ENCODE results near the gene ZNF235.
"Not testable (repeated sequence)": the region's sequence is repeated elsewhere in the genome, so short reads cannot be mapped to it uniquely, and the experiment has no call there.

Gene ZNF235

GRCh38 chr19:44304659-44305193 lies at the start of gene ZNF235:
ZNF235 (minus strand) TSS chr19:44305025; CDS start chr19:44303404, 1,621 bp downstream.
- DNase-seq (ENCODE audit: low read depth, low spot score), result peak; percentile 98
- in situ Hi-C loops (cut with HindIII; ENCODE audit: low sequenced_read_pairs), result no loop called here
- TF ChIP-seq CTCF (IDR thresholded peaks at IDR 0.05; ENCODE audit: low read depth, low read length), result no peak
- peak within 1 kb of the TSS; percentile 78 for H3K4me3 ChIP-seq (ENCODE audit: low read depth, low read length)

- in situ Hi-C loops (cut with HindIII; ENCODE audit: low sequenced_read_pairs), result no loop called here
- DNase-seq (ENCODE audit: low read depth, low spot score), result no peak
Observed at GRCh38 chr19:44346556-44346955, 41.7 kb upstream of the ZNF235 start.

DNA sequence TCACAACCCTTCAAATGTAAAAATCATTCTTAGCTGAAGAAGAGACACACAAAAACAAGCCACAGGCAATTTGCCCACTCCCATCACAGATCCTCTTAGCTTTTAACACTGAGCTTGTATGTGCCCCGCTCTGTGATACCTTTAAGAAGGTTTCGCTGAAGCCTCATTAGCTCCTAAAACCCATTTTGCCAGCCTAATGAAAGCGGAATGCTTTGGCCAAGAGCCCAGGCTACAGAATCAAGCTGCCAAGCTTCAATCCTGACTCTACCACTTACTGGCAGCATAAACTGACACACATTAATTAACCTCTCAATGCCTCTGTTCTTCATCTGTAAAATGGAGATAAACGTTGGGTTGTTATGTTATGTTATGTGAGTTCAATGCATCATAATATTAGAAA lies 41.1 kb upstream of the ZNF235 start:
- no peak overlapping the region for H3K4me3 ChIP-seq (ENCODE audit: low read depth, low read length)
- TF ChIP-seq CTCF (IDR thresholded peaks at IDR 0.05; ENCODE audit: low read depth, low read length), result no peak
- in situ Hi-C loops (cut with HindIII; ENCODE audit: low sequenced_read_pairs), result no loop called here
- no peak for DNase-seq (ENCODE audit: low read depth, low spot score)

More at GRCh38 chr19:44346556-44346955, 41.7 kb upstream of the ZNF235 start:
- TF ChIP-seq CTCF (IDR thresholded peaks at IDR 0.05; ENCODE audit: low read depth, low read length), result no peak
- H3K4me3 ChIP-seq (ENCODE audit: low read depth, low read length), result no peak overlapping the region

DNA sequence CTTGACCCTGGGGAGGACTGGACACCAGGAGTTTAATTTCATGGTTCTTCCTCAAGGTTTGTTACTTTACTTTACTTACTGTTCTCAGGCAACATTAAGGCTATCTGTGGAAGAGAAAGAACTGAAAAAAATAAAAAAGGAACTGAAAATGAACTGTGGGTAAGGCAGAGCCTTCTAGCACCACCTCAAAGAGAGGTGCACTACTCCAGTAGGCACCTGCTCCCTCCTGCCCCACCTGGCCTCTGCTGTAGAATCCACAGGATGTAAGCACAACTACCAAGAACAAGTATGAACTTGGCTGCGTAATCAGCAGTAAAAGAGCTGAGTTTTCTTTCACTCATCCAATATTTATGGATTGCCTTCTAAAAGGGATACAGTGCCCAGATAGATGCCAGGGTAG lies 39.4 kb upstream of the ZNF235 start:
- TF ChIP-seq CTCF (IDR thresholded peaks at IDR 0.05; ENCODE audit: low read depth, low read length), result no peak

GRCh38 chr19:44341794-44342193 lies 37.0 kb upstream of the ZNF235 start:
- H3K4me3 ChIP-seq (ENCODE audit: low read depth, low read length), result no peak overlapping the region
- TF ChIP-seq CTCF (IDR thresholded peaks at IDR 0.05; ENCODE audit: low read depth, low read length), result no peak
- no peak for DNase-seq (ENCODE audit: low read depth, low spot score)
- in situ Hi-C loops (cut with HindIII; ENCODE audit: low sequenced_read_pairs), result no loop called here

More for the DNA sequence above, 39.4 kb upstream of the ZNF235 start:
- H3K4me3 ChIP-seq (ENCODE audit: low read depth, low read length), result no peak overlapping the region
- DNase-seq (ENCODE audit: low read depth, low spot score), result no peak
- in situ Hi-C loops (cut with HindIII; ENCODE audit: low sequenced_read_pairs), result no loop called here

DNA sequence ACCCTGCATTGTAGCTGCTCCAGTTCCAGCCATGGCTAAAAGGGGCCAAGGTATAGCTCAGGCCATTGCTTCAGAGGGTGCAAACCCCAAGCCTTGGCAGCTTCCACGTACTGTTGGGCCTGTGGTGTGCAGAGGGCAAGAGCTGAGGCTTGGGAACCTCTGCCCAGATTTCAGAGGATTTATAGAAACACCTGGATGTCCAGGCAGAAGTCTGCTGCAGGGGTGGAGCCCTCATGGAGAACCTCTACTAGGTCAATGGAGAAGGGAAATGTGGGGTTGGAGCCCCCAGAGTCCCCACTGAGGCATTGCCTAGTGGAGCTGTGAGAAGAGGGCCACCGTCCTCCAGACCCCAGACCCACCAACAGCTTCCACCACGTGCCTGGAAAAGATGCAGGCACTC lies 29.8 kb upstream of the ZNF235 start:
- in situ Hi-C loops (cut with HindIII; ENCODE audit: low sequenced_read_pairs); H3K4me3 ChIP-seq (ENCODE audit: low read depth, low read length); DNase-seq (ENCODE audit: low read depth, low spot score): not testable (repeated sequence)

- in situ Hi-C loops (cut with HindIII; ENCODE audit: low sequenced_read_pairs), result no loop called here
- no peak for DNase-seq (ENCODE audit: low read depth, low spot score)
- H3K4me3 ChIP-seq (ENCODE audit: low read depth, low read length), result no peak overlapping the region
- TF ChIP-seq CTCF (IDR thresholded peaks at IDR 0.05; ENCODE audit: low read depth, low read length), result no peak
Observed at GRCh38 chr19:44332145-44332544, 27.3 kb upstream of the ZNF235 start.

All from astrocyte of the spinal cord (primary cell).